CD4-positive, alpha-beta T cell treated with Interleukin-15 for 4 hours (primary cell): ENCODE data around the gene DOK6.

Source experiments
- DNase-seq: peaks from one replicate; pipeline ENCODE4 v3.0.0-alpha.2; 2020; ENCODE audit warnings: low spot score

DOK6 gene

DNA sequence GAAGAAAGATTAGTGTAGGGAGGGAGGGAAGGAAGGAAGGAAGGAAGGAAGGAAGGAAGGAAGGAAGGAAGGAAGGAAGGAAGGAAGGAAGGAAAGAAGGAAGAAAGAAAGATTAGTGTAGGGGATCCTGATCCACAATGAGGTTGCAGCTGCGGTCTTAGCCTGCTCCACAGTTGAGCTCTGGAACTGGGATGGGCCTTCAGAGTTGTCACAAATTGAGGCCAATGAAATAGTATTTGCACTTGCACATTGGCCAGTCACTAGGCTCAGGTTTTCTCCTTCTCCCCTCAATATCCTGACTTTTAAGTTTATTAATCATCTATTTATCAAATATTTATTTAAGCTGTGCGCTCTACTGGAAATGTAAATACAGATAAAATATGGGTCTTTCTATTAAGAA is 34.3 kb downstream of the DOK6 start:
- no peak for DNase-seq

DNA sequence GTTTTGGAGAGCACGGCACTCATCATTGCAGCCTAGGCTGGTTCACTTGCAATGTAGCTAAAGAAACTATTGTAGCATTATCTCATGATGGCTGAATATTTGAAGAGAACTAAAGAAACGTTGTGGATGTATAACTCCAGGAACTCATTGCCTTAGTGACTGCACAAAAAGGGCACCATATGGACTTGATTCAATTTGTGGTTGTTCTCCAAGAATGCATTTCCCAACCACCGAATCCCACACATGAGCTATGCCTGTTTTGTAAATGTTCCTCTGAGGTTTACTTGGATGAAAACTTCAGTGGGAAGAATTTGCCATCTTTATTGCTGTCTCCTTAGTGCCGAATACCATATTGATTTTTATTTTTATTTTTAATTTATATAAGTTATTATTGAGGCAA is 43.5 kb downstream of the DOK6 start:
- no peak for DNase-seq

DNA sequence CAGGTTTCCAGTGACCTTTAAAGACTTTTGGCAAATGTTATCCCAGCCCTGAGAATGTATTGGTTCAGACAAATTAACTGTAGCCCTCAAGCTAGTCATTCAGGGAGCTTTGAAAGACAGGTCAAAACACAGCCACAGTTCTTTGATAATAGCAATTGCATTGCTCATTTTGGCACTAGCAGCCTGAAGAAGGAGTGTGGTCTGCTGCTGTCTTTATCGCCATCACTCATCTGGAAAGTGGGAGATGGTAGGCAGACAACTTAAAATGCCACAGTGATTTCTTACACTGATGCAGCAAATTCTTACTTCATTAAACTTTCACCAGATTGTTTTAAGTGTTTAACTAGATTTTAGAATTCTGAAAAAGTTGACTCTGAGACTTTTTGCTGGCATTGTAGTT is 47.2 kb downstream of the DOK6 start:
- DNase-seq: no peak

DNA sequence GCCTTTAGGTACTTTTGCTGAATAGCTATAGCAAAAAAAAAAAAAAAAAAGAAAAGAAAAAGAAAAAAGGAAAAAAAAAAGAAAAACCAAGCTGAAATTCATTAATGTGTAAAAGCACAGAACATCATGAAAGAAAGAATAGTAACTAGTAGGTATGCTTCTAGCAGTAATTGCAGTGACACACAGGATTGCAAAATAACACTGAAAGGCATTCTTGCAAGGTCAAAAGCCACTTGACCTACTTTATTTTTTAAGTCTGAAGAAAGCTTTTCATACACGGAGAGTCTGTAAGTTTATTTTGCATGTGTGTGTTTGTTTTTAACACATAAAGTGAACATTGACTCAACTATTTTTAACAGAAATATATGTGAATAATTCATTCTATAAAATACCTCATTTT is 54.4 kb downstream of the DOK6 start:
- DNase-seq: no peak

DNA sequence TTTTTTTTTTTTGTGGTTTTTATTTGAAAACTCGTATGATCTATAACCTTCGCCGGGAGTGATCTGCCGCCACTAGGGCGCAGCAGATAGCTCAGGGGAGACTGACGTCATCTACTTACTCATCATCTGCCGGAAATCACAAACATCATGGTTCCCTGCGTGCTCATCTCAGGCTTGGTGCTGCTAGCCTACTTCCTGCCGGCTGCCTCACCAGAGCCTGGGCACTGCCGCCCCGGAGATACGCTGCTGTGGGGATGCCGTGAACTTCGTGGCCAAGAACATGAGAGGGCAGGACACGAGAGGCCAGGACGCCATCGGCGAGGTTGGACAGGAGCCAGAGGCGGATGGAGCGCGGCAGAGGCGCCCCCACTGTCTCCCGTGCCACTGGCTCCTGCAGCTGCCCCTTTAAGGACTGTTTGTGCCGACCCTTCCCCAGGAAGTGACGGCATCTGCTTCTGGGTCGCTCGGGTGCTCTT is 68.8 kb downstream of the DOK6 start:
- DNase-seq: peak; percentile 19

DNA sequence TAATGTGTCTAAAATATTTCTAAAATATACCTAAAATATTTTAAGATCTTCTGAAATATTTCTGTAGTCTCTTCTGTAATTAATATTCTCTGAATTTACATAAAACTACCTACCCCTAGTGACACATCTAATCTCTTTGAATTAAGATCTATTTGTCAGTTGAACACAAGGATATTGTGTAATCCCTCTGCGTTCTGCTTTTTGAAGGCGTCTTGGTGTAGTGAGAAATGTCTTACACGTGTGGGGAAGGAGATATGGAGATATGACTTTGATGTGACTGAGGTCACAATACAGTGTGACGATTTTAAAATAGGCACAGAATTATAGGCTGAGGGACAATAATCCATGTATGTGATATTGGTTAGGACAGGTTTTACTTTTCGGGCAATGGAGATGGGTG is 79.8 kb downstream of the DOK6 start:
- DNase-seq: no peak

DNA sequence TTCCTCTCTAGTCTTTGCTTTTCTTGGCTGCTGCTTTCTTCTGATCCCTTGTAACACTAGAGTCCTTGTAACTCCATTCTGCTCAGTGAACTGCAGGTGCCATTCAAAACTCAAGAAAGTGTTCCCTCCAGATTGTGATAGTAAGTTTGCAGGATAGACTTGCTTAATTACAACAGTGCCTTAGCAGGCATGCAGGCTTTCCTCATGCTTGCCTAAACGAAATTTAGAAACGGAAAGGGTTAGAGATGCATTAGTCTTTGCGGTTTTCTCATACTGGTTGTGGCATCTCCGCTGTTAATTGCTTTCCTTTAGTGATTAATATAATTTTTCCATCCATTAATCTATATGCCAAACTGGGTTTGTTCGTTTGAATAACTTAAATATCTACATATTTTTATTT is 82.9 kb downstream of the DOK6 start:
- no peak for DNase-seq

DNA sequence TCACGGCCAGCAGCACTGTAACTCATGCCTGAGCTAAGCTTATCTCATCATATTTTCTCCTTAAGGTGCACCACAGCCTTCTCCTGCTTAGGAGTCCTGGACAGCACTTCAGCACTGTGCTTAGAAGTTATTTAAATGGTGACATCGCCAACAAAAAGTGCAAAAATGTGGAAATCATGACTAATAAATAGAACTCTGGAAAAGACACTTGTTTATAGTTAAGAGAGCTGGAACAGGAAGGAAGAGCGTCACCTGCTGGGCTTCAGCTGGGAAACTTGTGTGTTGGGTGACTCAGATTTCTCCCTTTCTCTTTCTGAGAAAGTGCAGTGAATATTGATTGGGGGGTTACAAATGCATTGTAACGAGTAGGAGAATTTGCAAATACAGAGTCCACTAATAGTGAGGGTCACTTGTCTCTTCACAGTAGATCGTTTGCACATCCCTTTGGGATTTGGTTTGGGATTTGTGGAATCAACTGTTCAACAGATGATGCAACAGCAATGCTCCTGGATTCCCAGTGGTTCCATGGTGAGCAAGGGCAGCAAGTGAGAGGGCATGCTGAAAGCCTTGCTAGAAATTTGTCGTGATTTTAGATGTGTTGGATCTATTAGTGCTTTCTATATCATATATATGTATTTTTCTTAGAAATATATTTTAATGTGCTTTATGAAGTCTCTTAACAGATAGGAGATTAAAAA is 84.2 kb downstream of the DOK6 start:
- DNase-seq: no peak

DNA sequence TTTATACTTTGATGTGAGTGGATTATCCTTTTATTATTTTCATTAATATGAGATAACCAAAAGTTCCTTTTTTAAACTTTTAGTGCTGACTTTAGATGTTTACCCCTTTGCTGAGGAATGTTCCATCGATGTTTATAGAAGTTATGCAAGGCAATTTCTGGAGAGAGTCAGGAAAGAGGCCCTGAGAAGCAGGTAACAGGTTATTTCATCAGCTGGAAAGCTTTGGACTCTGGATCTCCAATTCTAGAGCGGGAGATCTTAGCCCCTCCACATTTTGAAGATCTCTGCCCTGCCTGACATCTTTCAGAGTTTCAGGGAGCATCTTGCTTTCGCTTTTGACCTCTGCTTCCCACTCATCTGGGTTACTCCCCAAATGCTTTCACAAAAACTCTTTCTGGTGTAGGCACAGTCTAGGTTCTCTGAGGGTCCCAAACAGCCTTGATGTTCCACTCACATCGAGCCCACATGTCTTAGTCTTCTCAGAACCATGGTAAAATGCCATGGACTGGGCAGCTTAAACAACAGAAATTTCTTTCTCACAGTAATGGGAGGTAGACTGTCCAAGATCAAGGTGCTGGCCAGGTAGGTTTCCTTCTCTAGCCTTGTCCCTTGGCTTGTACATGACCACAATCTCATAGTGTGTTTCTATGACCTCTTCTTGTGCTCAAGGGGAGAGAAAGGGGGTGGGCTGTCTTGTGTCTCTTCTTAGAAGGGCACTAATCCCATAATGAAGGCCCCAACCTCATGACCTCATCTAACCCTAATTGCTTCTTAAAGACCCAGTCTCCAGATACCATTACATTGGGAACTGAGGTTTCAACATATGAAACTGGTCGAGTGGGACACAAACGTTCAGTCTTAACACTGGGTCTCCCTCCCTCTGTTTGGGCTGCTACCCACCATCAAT is 87.1 kb downstream of the DOK6 start:
- no peak for DNase-seq

DNA sequence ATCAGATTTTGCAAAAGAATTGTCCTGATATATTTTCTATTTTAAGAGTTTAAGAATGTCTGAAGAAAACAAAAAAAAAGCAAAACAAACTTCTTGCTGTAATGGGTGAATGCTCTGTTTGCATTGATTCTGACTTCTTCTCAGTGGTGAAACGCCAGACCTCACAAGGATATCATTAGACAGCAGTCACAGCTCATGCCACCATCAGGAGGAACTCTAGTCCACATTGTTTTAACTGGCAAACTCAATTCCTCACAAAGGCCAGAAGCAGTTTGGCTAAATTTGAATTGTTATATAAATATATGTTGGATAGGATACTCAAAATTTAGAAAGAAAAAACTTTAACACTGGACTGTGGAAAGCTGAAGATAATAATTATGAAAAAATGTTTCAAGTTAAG is 89.4 kb downstream of the DOK6 start:
- DNase-seq: no peak

DNA sequence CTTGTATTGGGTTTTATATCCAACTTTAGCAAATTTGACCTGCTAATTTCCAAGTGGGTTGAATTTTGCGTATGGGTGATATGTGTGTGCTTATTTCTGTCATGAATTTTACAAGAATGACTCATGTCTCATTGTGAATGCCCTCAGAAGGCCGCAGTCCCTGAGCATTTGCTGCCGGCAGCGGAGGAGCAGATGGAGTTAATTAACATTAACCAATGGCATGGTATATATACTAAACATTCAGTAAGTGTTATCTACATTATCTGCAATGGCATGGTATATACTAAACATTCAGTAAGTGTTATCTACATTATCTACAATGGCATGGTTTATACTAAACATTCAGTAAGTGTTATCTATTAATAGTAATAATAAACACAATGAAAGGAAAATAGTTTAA is 90.1 kb downstream of the DOK6 start:
- DNase-seq: no peak

DNA sequence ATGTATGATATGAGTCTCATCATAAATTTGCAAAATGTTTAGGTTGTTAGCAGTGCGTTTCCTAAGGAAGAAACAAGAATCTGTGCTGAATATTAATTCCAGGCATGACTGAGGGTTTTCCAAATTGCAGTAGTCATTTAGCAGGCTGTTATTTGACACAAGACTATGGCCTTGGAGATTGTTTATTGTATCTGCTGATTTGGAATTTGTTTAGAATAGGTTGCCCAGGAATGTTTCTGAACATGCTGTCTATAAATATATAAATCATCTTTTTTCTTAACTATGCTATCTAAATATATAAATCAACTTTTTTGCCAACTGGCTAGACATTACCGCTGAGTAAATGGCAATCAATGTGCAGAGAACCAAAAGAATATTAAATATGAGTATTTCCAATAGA is 90.9 kb downstream of the DOK6 start:
- no peak for DNase-seq

DNA sequence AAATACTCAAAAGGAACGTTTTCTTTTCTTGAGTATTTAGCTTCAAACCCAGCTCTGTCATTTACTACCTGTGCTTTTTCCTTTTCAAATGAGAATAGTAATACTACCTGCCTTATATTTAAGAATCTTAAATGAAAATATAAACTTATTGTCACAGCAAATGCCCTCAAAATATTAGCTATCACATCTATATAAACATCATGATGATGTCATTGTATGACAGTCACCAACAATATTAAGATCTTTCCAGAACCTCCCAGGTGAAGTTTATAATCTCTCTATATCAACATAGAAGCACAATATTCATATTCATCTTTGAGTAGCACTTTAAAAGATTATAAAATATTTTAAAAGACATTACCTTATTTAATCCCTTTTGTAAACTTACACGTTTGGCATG is 92.2 kb downstream of the DOK6 start:
- DNase-seq: no peak

DNA sequence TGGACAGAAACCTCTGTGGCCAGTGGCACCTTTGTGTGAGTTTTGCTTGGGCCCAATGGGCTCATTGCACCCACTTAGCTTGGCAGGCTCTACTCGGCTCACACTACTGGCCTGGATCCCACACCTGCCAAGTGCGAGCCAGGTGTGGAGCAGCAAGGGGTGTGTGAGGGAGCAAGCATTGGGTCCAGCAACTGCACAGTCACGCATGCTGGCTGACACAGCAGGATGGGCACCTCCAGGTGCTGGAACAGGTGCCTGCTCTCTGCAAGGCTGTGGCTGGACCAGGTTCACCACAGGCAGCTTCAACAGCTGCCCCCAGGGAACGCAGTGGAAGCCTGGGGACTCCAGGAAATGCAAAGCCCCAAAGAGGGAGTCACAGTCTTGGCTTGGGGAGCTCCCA is 94.2 kb downstream of the DOK6 start:
- DNase-seq: no peak

DNA sequence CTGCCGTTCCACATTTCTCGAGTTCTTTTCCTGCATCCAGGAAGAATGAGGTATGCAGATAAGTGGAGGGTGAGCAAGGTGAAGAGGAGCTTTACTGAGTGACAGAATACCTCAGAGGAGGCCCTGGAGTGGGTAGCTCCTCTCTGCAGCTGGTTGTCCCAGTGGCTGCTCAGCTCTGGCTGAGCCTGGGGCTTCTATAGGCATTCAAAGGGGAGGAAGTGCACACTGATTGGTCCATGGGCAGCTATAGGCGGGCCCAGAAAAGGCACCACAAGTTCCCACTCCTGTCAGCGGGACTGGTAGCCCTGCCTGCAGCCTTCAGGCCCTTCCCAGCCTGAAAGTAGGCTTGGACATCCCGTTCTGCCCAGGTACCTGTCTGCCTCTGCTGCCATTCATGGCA is 94.7 kb downstream of the DOK6 start:
- no peak for DNase-seq

DNA sequence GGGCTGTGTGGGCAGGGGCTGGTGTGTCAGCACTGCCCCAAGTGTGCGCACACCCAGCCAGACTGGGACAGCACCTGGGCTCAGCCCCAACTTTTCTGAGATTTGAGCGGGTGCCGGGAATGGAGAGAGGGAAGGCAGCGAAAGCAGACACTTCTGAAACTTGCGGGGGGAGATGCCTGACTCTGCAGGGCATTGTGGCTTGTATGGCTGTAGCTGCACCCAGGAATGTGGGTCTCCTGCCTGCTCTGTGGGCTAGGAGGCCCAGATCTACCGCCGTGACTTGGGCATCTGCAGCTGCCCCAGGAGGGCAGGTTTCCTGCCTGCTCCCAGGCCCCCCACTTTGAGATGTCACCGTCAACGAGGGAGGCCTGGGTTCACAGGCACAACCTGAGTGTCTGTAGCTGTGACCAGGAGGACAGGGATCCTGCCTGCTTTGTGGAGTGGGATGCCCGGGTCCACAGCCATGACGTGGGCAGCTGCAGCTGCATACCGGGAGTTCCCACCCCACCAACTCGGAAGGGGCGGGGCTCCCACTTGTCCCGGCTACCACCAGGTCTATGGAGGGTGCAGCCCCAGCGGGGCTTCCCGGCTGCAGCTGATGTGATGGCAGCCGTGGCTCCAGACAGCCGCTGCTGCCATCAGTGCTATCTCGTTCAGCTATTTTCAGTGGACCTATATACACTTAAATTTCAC is 95.3 kb downstream of the DOK6 start:
- DNase-seq: no peak

DNA sequence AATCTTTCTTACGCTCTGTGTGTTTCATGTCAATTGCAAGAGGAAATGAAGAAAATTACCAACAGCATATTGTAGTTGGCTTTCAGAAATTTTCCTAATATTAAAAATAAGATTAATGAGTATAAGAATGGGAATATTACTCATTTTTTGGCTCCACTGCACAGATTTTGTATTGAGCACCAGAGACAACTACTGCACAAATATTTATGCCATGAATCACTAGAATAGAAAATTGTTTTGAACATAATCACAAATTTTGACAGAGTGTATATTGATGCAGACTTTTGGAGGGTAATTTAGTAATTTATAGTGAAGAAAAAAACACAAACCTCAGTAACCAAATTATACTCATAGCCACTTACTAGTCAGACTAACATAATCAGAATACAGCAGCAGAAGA is 118.3 kb downstream of the DOK6 start:
- DNase-seq: no peak

DNA sequence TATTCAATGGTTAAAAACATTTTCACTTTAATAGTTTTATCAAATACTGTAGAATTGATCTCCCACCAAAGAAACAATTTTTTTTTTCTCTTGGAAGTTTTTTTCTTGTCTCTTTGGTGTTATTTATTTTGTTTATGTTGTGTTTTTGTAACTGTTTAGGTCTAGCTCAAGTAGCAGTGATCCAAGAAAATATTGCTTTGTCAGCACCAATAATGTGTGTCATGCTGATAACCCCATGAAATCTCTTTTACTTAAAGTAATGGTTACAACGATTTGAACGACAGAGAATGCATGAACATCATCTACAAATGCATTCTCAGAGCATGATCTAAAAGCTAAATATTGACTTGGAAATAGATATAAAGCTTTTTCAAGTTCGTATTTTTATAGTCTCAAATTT is 122.9 kb downstream of the DOK6 start:
- DNase-seq: no peak

DNA sequence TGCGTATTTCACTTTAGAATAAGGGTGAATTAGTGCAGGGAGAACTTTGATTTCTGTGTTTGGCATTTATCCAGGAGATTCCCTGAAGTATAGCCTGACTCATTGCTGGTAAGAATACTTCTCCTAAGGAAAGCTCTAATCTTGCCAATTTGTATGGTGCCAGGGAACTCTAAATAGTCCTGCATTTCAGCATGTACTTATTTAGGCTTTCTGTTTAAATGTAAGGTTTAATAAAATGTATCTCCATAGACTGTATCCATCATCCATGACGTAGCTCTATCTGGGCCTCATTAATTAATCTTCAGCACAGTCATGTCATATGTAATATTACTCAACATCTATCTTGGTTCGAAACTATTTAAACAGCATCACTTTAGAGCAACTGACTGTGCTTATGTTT is 127.7 kb downstream of the DOK6 start:
- no peak for DNase-seq

DNA sequence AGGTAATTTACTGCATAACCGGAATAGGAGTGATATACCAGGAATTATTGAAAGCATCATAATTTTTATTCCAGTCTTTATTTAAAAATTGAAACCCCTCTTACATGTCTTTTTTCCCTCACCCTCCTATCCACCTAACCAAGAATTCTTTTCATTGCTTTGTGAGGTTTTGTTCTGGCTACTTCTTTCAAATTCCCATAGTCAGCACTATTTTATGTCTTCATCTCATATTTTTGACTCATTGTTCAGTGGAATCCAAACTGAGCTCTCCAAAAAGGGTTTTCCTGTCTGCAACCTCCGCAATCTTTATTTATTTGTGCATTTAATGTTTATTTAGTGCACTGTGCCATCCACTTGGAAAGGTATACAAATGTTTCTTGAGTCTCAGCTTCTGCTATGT is 128.5 kb downstream of the DOK6 start:
- DNase-seq: no peak

DNA sequence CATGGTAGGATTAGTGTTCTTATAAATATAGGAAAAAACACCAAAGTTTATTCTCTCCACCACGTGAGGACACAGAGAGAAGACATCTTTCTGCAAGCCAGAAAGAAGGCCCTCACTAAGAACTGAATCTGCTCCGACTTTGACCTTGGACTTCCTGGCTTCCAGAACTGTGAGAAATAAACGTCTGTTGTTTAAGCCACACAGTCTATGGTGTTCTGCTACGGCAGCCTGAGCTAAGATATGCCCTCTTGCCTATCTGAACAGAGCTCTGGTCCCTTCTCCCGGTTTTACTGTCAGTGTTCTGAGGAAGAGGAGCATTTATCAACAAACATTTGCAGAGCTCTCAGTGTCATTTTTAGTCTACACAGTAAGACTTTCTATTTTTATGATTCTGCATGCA is 131.3 kb downstream of the DOK6 start:
- DNase-seq: no peak

DNA sequence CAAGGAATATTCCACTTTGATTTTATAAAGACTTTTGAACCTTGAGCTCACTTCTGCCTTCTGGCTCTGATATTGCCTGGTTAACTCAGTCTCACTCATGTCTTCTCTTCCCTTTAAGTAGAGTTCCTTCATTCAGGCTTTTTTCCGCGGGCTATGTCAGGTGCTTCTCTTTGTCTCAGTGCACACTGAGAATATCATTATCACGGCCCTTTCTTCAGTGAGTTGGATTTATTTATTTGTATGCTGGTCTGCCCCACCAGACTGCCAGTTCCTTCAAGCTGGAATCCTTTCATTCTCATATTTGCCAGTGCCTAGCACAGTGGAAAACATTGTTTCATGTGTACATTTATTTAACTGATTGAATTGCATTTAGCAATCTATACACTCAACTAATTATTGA is 136.5 kb downstream of the DOK6 start:
- no peak for DNase-seq

DNA sequence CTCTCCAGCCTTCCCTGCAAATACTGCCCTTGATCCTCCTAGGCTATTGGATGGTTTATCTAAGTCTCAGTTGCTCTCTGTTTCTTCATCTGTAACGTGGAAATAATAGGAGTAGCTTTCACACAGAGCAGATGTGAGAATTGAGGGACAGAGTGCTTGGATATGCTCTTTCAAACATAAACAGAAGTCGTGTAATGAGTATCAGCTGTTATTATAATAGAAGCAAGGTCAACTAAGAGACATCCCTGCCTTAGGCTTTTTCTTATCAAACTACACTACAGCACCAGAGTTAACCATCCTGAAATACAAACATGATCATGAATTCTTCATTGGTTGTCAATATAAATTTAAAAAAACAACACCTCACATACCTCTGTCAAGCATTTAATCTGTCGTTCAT is 138.2 kb downstream of the DOK6 start:
- no peak for DNase-seq
